ENCODE measurements around the gene UFD1.

- TF ChIP-seq RNF219 (CRISPR knock-in tag; IDR thresholded peaks at IDR 0.05) (no peak), SETDB1 (CRISPR knock-in tag; IDR thresholded peaks at IDR 0.05; ENCODE audit: borderline replicate concordance) (no peak), USF2 (IDR thresholded peaks at IDR 0.05; ENCODE audit: low read depth, low read length) (no peak), USF2 (CRISPR knock-in tag; IDR thresholded peaks at IDR 0.05; ENCODE audit: borderline replicate concordance) (no peak), ZNF775 (CRISPR knock-in tag; IDR thresholded peaks at IDR 0.05; ENCODE audit: borderline replicate concordance) (no peak), ZNF124 (CRISPR knock-in tag; IDR thresholded peaks at IDR 0.05) (no peak), KDM6A (CRISPR knock-in tag; IDR thresholded peaks at IDR 0.05; ENCODE audit: low read depth) (no peak), ZBTB26 (CRISPR knock-in tag; IDR thresholded peaks at IDR 0.05; ENCODE audit: borderline replicate concordance) (no peak), EED (CRISPR knock-in tag; IDR thresholded peaks at IDR 0.05) (no peak), ZNF737 (CRISPR knock-in tag; IDR thresholded peaks at IDR 0.05; ENCODE audit: borderline replicate concordance) (no peak), POLR2A (IDR thresholded peaks at IDR 0.05; ENCODE audit: insufficient read depth in 1 of 2, low read depth in 2 of 2, low read length in 2 of 2) (no peak), EP300 (IDR thresholded peaks at IDR 0.05; ENCODE audit: low read depth in 2 of 2, low read length in 2 of 2) (no peak), EP300 (CRISPR knock-in tag; IDR thresholded peaks at IDR 0.05; ENCODE audit: borderline replicate concordance) (no peak), CTCF (CRISPR knock-in tag; IDR thresholded peaks at IDR 0.05) (no peak), SUZ12 (IDR thresholded peaks at IDR 0.05; ENCODE audit: low read depth, low read length) (no peak), KAT7 (CRISPR knock-in tag; IDR thresholded peaks at IDR 0.05; ENCODE audit: borderline replicate concordance) (no peak)
These were observed 31.9 kb upstream of the UFD1 start for GRCh38 chr22:19510919-19511341.

Data from HepG2 (cell line).